Stimulated activated CD4-positive, alpha-beta T cell treated with anti-CD3 and anti-CD28 coated beads, Interleukin-1b, Interleukin-23, amount 100 ng/mL, for 24 hours (primary cell): ENCODE results near the gene CIITA.
"Not testable (repeated sequence)": the region's sequence is repeated elsewhere in the genome, so short reads cannot be mapped to it uniquely, and the experiment has no call there.

ENCODE experiments used
- DNase-seq, 4 experiments: peaks; one replicate each; pipeline ENCODE4 v3.0.0-alpha.2; 2020; ENCODE audit warnings: low read depth in 4 of 4, low spot score in 1 of 4

The CIITA gene

DNA sequence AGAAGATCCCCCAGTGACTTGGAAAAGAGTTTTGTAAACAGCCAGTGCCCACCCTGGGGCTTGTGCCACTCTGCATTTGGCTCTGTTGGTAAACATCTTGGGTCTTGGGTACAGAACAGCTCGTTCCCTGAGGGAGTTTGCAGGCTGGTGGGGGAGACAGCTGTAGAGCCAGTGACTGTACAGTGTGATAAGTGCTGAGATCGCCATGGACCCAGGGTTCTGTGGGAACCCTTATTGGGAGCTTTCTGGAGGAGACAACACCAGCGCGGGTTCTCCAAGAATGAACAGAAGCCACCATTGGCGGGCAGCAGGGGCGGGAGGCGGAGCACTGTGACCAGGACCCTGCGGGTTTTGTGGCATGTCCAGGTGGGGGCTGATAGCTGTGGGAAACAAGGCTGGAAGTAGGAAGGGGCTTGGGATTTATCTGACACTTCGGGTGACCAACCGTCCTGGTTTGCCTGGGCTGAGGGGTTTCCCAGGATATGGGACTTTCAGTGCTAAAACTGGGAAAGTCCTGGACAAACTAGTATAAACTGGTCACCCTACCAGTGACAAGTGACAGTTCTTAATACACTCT, 70.3 kb downstream of the CIITA start:
- no peak for DNase-seq

DNA sequence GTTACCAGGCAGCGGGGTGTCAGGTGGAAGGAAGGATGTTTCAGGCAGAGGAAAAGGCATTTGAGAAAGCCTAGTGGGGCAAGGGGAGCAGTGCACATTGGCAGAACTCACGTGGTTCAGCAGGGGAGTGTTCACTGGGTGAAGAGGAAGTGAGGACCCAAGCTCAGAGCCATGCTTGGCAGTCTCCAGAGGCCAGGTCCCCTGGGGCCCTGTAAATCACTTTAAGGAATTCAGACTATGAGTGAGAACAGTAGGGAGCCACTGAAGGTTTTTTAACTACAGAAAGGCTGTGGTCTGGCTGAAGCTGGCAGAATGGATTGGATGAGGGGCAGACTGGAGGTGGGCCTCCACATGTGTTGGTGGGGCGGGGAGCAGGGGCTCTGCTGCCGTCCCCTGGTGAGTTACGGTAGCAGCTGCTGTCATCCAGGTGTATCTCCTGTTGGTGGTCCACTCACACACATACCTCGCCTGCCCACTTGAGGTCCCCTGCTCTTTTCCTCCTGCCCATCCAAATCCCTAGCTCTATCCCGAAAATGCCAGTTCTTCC, 72.5 kb downstream of the CIITA start:
- no peak for DNase-seq

DNA sequence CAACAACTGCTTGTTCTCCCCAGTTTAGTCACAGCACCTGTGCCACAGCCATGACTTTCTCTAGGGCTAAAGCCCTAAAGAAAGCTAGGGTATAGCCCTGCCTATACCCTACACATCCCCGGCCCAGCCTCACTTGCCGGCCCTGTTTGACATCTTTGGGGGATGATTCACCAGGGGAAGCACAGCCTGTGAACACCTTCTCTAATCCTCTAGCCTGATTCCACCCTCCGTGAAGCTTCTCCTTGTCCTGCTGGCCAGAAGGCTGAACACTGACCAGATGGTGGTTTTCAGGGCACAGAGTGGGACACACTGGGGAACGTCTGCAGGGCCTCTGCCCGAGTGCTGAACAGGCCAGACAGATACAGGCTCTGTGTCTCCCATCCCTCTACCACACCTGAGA, 73.4 kb downstream of the CIITA start:
- DNase-seq: no peak

DNA sequence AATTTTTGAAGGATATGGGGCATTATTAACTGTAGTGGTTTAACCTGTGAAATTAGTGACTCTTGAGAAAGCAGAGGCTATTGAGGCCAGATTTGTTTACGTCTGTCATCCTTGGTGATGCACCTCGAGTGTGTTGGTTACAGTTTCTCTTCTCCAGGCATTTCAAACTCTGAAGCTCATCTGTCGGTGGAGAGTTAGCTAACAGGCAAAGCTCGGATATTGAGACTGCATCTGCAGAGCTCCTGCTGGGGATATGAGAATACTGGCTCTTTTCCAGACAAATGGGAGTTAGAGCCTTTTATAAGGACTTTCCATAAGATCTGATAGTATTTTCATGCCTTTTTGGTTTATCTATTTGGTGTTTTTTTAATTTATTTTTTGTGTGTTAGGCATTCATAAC, 74.0 kb downstream of the CIITA start:
- no peak for DNase-seq

DNA sequence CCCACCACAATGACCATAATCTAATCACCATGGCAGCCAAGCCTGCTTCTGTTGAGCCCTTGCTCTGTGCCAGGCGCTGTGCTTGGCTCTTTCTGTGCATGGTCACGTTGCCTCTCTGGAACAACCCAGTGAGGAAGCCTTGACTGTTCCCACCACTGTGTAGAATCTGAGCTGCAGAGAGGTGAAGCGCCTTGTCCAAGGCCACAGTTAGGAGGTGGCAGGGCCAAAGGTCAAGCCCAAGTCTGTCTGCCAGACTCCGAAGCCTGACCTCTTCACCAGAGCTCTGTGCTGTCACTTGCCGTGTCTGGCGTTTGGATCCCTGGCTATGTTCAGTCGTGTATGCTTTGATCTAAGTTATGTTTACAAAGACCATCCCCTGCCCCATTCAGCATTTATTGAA, 77.9 kb downstream of the CIITA start:
- DNase-seq: no peak

DNA sequence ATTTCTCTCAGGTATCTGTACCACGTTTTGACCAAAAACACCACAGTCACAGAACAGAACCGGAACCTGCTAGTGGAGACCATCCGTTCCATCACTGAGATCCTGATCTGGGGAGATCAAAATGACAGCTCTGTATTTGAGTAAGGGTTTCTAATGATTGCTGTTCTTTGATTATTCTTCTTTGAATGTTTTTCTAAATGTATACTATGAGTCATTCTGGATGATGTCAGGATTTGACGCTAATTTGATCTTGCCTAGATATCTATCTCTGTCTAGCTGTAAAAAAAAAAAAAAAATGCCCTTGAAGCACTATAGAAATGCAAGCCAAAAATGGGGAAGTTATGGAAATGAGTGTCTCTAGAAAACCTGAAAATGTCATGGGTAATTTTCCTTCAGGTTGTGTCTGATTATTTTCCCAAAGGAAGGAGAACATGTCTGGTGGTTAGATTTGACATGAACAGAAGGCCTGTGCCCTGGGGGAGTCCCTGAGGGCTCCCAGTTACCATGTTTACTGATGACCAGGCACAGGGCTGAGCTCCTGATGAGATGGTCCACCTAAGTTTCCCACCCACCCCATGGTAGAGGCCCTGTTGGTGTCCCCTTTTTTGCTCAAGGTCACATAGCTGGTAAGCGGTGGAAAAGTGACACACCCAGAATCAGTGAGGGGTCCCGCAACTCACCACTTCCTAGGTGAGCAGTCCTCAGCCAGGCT, 80.9 kb downstream of the CIITA start:
- DNase-seq: no peak

DNA sequence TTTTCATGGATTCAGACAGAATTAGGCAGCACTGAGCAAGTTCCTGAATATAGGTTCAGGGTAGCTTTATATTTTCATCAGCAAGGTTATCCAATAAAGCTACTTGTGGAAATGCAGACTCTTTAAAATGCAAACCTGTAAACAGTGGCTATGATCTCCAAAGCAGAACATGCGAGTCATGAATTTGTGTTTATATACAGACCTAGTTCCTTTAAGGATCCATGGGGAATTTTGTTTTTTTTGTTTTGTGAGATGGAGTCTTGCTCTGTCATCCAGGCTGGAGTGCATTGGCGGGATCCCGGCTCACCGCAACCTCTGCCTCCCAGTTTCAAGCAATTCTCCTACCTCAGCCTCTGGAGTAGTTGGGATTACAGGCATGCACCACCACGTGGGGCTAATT, 82.2 kb downstream of the CIITA start:
- DNase-seq: no peak

DNA sequence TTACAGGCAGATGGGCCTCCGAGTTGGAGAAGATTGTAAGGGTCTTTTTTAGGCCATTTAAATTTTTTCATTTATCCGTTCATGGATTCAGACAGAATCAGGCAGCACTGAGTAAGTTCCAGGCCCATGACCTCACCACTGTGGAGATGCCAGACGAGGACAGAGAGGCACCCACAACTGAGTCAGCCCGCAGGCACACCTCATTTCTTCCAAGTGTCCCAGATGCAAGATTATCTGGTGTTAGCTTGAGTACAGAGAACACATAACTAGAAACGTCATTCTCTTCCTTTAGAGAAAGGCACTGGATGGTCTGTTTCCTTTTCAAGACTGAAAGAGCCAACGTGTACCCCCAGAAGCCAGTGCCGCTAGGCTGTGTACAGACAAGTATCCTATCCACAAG, 84.2 kb downstream of the CIITA start:
- no peak for DNase-seq

DNA sequence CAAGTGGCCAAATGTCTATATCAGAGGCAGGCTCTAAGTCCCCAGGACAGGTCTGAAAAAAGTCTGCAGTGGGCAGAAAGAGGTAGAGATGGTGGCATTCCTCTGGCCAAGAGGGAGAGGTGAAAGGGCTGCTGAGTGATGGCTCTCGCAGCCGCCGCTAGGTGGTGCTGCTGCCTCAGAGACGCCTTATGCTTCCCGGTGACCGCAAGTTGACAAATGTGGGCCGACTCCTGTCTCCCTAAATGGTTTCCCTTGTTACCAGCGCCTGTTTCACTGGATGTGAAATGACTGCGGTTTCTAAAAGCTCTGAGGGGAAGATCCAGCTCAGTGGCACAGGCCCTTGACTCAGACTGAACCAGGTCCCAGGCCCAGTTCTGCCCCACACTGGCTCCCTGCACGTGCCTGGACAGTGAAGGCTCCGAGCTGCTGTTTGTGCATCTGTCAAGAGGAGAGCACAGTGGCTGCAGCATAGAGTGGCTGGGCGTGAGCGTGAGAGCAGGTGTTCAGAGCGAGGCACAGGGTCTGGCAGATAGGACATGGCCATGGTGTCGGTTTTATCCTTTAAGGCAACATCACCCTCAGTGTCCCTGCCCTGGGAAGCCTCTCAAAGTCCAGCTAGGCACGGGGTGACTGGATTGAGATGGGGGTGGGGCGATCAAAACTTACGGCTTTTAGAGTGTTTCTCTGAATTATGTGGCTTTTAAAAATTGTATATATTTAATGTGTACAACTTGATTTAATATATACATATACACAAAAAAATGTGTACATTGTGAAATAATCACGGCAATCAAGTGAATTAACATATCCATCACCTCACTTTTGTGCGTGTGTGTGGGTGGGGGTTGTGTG, 87.3 kb downstream of the CIITA start:
- peak; percentile 75 to 77 (median 77) for DNase-seq

DNA sequence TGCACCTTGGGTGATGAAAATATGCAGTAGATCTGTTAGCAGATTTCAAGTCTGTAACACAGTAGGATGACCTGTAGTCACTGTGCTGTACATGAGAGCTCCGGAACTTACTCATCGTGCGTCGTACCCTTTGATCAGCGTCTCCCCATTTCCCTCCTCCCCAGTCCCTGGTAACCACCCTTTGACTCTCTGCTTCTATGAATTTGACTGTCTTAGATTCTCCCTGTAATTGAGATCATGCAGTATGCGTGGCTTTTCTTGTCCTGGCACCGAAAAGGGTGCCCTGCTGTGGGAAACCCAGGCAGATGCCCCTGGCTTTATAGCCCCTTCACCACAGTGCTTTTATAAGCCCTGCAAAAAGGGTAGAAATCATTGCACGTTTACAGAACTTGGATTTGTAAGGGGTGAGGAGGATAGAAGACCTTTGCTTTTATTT, 87.9 kb downstream of the CIITA start:
- DNase-seq: peak in 2 of 4 experiments; percentile 45

DNA sequence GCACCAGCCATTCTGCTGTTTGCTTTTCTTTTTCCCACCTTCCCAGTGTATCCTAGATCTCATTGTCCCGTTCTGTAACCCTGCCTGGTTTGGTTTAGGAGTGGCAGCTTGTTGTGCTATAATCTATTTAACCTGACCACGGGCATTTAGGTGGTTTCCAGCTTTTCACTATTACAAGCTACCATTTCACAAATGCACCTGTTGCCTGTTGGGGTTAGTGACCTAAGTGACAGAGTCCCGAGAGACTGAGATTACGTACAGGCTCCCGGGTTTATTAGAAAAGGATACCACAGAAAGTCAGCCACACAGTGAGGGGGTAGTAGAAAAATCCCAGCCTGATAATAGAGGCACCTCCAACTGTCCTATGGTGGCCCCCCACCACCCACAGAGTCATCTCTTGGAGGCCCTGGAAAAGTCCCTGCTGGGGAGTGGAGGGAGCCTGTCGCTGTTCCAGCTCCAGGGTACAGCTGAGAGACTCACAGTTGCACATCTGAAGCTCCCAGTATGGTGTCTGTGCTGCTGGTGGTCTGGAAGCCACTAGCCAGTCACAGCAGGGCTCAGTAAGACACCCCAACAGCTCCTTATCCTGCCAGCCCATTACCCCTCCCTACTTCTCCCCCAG, 88.5 kb downstream of the CIITA start:
- no peak for DNase-seq

DNA sequence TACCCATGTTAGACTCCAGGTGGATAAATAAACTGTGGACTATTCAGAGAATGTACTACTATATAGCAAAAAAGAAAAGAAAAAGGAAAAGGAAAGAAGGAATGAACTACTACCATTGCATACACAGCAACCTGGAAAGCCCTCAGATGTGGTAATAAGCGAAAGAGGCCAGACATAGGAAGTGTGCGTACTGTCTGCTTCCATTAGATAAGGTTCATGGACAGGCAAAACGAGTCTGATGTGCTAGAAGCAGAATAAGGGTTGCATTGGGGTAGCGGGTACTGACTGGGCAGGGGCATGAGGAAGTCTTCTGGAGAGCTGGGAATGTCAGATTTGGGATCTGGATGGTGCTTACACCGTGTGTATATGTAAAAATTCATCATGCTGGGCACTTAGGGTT, 89.1 kb downstream of the CIITA start:
- DNase-seq: no peak

DNA sequence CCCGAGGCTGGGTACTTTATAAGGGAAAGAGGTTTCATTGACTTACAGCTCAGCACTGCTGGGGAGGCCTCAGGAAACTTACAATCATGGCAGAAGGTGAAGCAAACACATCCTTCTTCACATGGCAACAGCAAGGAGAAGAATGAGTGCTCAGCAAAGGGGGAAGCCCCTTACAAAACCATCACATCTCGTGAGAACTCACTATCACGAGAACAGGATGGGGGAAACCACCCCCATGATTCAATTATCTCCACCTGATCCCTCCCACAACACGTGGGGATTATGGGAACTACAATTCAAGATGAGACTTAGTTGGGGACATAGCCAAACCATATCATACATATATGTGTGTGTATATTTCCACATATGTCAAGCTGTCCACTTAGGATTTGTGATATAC, 89.6 kb downstream of the CIITA start:
- not testable (repeated sequence) for DNase-seq

DNA sequence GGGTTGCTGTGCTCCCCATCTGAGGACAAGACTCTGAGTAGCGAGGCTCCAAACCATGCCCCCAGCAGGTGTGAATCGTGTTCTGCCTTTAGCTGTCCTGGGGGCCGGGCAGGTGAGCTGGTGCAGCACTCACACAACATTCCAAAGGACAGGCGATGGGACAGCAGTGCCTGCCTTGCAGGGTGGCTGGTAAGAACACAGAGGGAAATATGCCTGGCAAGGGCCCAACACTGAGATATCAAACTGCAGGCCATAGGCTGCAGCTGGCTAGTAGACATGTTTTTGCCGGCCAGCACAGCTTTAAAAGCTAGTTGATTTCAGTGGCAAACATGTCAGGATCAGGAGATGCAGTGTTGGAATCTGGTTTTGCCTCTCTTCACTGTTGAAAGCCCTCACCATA, 91.0 kb downstream of the CIITA start:
- DNase-seq: no peak

DNA sequence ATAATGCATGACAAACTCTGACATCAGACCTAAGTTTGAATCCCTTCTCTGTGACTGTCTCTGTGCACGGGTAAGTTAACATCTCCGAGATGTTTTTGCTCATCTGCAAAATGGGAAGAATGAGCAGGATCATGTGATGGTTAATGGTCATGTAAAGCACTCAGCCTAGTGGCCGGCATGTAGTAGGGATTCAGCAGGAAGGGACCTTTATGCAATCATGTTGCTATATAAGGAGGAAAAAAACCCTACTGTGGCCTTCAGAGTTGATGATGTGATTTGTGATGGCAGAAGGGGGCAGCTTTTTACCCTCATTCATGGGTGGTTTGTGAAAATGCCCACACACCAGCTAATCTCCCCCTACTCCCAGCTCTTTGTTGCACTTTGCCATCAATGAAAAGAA, 91.5 kb downstream of the CIITA start:
- DNase-seq: no peak

DNA sequence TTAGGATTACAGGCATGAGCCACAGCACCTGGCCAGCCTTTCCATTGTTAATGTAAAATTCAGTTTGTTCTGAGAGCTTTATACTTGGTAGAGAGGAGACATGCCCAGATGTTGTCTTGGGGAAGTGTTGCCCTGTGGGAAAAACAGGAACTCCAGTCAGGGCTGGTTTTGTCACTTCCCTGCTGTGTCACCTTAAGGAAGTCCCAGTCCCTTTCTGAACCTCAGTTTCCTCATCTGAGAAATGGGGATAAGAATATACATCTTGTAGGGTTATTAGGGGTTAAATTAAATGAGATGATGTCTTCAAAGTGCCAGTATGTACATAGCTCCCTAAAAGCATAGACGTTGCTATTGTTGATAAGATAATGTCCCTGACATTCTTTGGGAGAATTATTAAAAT, 92.6 kb downstream of the CIITA start:
- no peak for DNase-seq

DNA sequence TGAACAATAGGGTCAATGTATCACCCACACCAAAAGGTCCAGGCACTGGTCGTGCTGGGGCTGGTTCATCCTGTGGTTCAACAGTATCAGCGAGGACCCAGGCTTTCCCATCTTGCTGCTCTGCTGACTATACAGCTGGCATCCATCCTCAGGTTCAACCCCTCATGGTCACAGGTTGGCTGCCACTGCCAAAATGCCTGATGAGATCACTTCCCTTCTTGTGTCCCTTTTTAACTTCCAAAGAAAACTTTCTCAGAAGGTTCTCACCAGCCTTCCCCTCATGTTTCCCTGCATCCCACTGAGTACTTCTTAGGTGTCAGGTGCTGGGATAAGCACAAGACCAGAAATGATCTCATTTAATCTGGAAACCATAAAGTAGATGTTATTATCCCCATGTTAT, 93.1 kb downstream of the CIITA start:
- DNase-seq: no peak

DNA sequence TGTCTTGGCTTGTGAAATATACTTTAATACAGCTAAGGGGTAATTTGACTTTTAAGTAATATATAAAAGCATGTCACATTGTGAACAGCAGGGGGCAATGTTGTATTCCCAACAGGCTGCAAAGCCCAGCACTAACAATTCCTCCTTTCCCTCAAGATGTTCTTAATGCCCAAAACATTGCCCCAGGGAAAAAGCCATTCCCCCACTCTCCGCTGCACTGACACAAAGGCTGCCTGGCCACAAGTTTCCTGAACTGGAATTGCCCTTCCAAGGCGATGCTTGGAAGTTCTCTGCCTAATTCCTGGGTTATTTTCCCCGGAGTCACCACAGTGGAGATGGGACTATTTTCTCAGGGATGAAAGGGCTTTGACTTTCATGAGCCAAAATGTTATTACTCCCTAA, 94.6 kb downstream of the CIITA start:
- DNase-seq: no peak

DNA sequence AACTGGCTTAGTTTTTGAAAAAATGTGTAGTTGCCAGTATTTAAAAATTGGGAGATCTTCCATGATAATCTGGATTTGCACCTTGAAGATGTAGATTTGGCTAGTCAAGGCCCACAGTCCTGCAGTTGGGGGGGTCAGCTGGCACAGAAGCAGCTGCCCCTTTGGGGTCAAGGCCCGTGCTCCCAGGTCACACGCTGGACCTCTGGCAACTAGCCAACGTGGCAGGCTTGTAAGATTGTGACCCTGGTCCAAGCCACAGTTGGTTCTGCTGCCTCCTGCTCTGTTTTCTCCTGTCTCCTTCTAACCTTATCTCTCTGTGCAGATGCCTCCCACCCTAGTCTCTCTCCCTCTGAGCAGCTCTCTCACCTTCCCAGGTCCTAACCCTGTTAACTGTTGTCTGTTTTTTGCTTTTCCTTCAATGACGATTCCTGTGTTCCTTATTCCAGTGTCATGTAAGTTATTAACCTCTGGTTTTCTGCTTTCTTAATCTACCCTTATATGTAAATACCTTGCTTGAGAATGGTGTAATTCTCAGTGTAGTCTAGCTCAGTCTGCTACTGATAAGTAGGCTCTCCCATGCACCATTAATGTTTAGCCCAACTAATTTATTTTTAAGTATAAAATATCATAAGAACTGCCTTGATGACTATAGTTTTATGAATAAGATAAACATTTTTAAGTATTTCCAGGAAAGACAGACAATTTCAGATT, 95.3 kb downstream of the CIITA start:
- no peak for DNase-seq

DNA sequence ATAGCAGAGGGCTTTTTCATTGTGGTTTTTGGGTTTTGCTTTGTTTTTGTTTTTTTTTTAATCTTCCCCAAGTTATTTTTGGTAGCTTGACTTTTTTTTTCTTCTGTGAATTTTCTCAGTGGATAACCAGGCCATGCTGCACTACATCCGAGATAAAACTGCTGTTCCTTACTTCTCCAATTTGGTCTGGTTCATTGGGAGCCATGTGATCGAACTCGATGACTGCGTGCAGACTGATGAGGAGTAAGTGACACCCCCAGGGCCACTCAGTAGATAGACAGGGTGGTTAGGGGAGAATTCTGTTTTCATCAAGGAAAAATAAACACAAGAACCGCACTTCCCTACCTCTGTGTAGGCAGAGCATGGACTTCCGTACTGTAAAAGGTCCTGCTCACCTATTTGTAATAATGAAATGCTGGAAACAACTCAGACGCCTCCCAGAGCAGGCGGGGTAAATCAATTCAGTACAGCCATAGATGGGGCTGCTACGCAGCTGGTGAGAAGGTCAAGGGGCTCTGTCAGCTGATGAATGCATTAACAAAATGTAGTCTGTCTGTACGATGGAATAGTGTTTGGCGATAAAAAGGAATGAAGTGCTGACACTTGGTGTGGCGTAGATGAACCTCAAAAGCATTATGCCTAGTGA, 95.9 kb downstream of the CIITA start:
- no peak for DNase-seq
